Heart right ventricle (tissue), 16 donors: ENCODE data around the gene SC5D. TPM values are rescaled to one million over a fixed set of nuclear protein-coding genes. Genes with fewer than 3 reads are reported as not detected.

Experiments
- ATAC-seq, 8 donors: fragments of 200-7000 bp; cut with Tn5 transposase; one replicate each; pipeline ENCODE4 v1.9.1; 2020; ENCODE audit warnings: mild to moderate bottlenecking in 8 of 8, moderate library complexity in 8 of 8, moderate number of reproducible peaks in 1 of 8
- DNase-seq, 2 donors: peaks; one replicate each; pipeline ENCODE4 v3.0.0-alpha.2; 2020
- H3K27ac ChIP-seq, 10 donors: fragments of 200-600 bp; sonication (generic) in 2 of 10; one replicate each; pipeline versions ENCODE4 v1.5.0 to v1.8.0; 2020 to 2022; ENCODE audit warnings: mild to moderate bottlenecking in 3 of 10
- H3K27me3 ChIP-seq, 7 donors: fragments of 200-600 bp; one replicate each; pipeline ENCODE4 v1.8.0; 2021 to 2022; ENCODE audit warnings: mild to moderate bottlenecking in 2 of 7
- H3K36me3 ChIP-seq, 9 donors: fragments of 200-600 bp; sonication (generic) in 1 of 9; one replicate each; pipeline versions ENCODE4 v1.5.0 to v1.8.0; 2020 to 2022; ENCODE audit warnings: mild to moderate bottlenecking in 2 of 9
- H3K4me1 ChIP-seq, 9 donors: fragments of 200-600 bp; sonication (generic) in 1 of 9; one replicate each; pipeline versions ENCODE4 v1.5.0 to v1.8.0; 2020 to 2022; ENCODE audit warnings: mild to moderate bottlenecking in 4 of 9
- H3K4me3 ChIP-seq, 10 donors: fragments of 200-600 bp; sonication (generic) in 2 of 10; one replicate each; pipeline versions ENCODE4 v1.5.0 to v1.8.0; 2020 to 2022; ENCODE audit warnings: mild to moderate bottlenecking in 7 of 10, moderate library complexity in 2 of 10
- H3K9me3 ChIP-seq, 11 donors: fragments of 200-600 bp in 10 of 11; sonication (generic) in 2 of 11; one replicate each; pipeline versions ENCODE4 v1.5.0 to v1.8.0; 2013 to 2022; ENCODE audit warnings: mild to moderate bottlenecking in 2 of 11, control low read depth in 1 of 11, moderate library complexity in 1 of 11
- CTCF ChIP-seq, 9 donors: fragments of 200-600 bp; sonication (generic) in 2 of 9; IDR thresholded peaks; one replicate each; pipeline versions ENCODE4 v1.5.0 to v1.8.0; 2021 to 2022; ENCODE audit warnings: antibody characterized with exemption in 9 of 9, mild to moderate bottlenecking in 5 of 9, moderate library complexity in 1 of 9
- WGBS, 2 donors: extraction: QIAGEN DNeasy Blood & Tissue Kit; methylation state at CpG; one replicate each; pipeline ENCODE4 v1.1.7; 2013; ENCODE audit warnings: inconsistent platforms in 1 of 2; 5-methylcytosine and 5-hydroxymethylcytosine counted together
- intact Hi-C, 10 donors: fragments of 100-400 bp; cut with DNase I; formaldehyde crosslinking; loops; one replicate each; pipeline versions ENCODE4 v1.11.1 to v1.14.2; 2022
- polyA plus RNA-seq, 2 donors: library from polyadenylated mRNA; stranded (reverse); fragments of 200-250 nt; gene quantifications; one replicate each; pipeline ENCODE4 v1.2.3, GENCODE V29; 2013
- total RNA-seq, 10 donors: library from RNA; stranded (reverse); fragmentation: NEBNext Ultra II Directional in 3 of 10; extraction: Animal tissue kit (Norgen Biotek cat#: 25700) in 3 of 10; gene quantifications; one replicate each; pipeline versions ENCODE4 v1.2.1 to v1.2.4, GENCODE V29; 2021 to 2023
- donor health status: Arrhythmogenic right ventricular cardiomyopathy.
- donor health status: ischemic (EF 13 %, LVEDD 7.1; RV severe dilation, severe dysfunction).
- donor health status: healthy with polysubstance abuse.
- donor health status: DM: no; HTN: yes; CAD: no.
- donor health status: DM: no; HTN: no; CAD: no.
- donor health status: ischemic (EF 25% LVEDD 6.9; RV normal size, moderate dysfunction).
- donor health status: ischemic (EF 25% LVEDD 5.7; RV mildly dilated, moderate dysfunction).
- donor health status: healthy.
- donor health status: DM: yes; HTN: yes; CAD: no.
- donor health status: Ischemic cardiomyopathy.
- donor health status: ischemic (EF 35%, LVEDD 5.7; RV mildly dilated, moderate dysfunction).
- donor health status: nonischemic (EF 11% LVEDD 7.7; RV severe dilation, severe dysfunction).
- donor health status: DM: yes; HTN: yes; CAD: no.
- donor health status: PGD.
- donor health status: ischemic (EF 29% LVEDD 5.4; RV normal size, mild dysfunction).
- donor health status: nonischemic (EF 23%, LVEDD 6.1; RV moderate dilation, normal function).

Gene SC5D
- total and polyA plus RNA-seq, 12 donors, result 10.7 to 30.6 (median 20.4) TPM

DNA sequence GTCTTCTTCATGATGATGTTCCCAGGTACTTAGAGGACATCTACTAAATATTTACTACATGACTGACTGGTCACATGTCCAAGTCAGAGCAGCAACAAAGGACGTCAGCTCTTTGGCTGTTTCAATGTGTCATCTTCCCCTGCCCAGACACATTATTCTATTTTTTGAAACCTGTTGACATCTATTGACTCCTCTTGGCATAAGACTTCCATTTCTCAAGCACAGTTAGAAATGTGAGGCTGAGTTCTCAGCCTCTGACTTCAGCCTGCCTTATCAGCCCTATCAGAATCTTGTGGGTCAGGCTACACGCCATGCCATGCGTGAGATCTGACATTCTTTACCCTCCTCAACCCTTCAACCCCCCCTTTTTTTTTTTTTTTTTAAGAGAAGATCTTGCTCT is 63.8 kb downstream of the SC5D start:
- Histone ChIP-seq H3K9me3 (no peaks in the 10 kb centered on the region), H3K4me1 (peaks cover 0 to 12% (median 5%) of the 10 kb centered on the region in 9 donors), H3K36me3 (no peaks in the 10 kb centered on the region), H3K4me3 (no peak overlapping the region), H3K27ac (no peak overlapping the region), H3K27me3 (no peaks in the 10 kb centered on the region)
- whole genome bisulfite sequencing, 2 donors, result 58 to 72% methylated on average over 3 of the region's 3 CpGs
- intact Hi-C loops, result no loop called here
- no peak for TF ChIP-seq CTCF (IDR thresholded peaks at IDR 0.05)
- no peak for DNase-seq
- ATAC-seq, result peak in 3 of 8 donors; percentile 40 to 53 (median 46)

Other genes with a start within 250 kb of the SC5D start
- gene TECTA, start 191.5 kb upstream of the SC5D start, total RNA-seq, result 1 to 10 TPM in 6 of 10 donors, under 1 TPM in 4; 0.71 to 1.7 (median 1.1) TPM
- 1 to 10 TPM in 1 of 2 donors, under 1 TPM in 1; 0.38 to 1.9 TPM for gene TECTA, start 191.5 kb upstream of the SC5D start, polyA plus RNA-seq
- 10 to 100 TPM in 3 of 10 donors, 1 to 10 TPM in 7; 4.7 to 15.1 (median 9.0) TPM for gene SORL1, start 159.5 kb downstream of the SC5D start, total RNA-seq
- under 1 TPM; 0.26 to 0.51 TPM for gene SORL1, start 159.5 kb downstream of the SC5D start, polyA plus RNA-seq